GM12865 (cell line): ENCODE data around the gene PALM.
"Not testable (repeated sequence)": the region's sequence is repeated elsewhere in the genome, so short reads cannot be mapped to it uniquely, and the experiment has no call there.

Experiments
- DNase-seq: peaks from one replicate; pipeline ENCODE4 v3.0.0; 2010; ENCODE audit warnings: low read depth
- H3K4me3 ChIP-seq: 2 replicates; pipeline ENCODE4 v1.5.1; 2011; ENCODE audit warnings: mild to moderate bottlenecking, low read depth, low read length, control low read depth
- TF ChIP-seq, protein P1 (sequence below): IDR thresholded peaks from 2 replicates; pipeline ENCODE4 v1.5.1; 2011; ENCODE audit warnings: low read length, control low read depth, low read depth, inconsistent platforms; ENCODE audit not compliant: insufficient read depth; ENCODE audit errors: missing control alignments

The PALM gene

DNA sequence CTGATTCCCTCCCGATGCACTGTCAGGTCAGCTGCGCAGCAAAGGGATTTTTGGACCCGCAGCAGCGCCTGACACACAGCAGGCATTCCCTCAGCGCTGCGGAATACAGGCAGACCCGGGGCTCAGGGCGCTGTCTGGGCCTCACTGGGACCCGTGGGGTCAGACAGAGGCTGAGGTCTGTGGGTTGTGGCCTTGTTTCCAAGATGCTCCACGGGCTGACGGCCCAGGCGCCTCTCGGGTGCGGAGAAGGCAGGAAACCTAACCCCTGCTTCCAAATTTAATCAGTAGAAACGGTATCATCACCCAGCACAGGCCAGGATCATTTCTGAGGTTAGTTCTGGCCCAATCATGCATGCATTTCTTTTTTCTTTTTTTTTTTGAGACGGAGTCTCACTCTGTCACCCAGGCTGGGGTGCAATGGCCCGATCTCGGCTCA is 45.0 kb upstream of the PALM start:
- TF ChIP-seq, protein P1, sequence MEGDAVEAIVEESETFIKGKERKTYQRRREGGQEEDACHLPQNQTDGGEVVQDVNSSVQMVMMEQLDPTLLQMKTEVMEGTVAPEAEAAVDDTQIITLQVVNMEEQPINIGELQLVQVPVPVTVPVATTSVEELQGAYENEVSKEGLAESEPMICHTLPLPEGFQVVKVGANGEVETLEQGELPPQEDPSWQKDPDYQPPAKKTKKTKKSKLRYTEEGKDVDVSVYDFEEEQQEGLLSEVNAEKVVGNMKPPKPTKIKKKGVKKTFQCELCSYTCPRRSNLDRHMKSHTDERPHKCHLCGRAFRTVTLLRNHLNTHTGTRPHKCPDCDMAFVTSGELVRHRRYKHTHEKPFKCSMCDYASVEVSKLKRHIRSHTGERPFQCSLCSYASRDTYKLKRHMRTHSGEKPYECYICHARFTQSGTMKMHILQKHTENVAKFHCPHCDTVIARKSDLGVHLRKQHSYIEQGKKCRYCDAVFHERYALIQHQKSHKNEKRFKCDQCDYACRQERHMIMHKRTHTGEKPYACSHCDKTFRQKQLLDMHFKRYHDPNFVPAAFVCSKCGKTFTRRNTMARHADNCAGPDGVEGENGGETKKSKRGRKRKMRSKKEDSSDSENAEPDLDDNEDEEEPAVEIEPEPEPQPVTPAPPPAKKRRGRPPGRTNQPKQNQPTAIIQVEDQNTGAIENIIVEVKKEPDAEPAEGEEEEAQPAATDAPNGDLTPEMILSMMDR: no peak
- no peak for DNase-seq
- H3K4me3 ChIP-seq: peak overlapping the region; percentile 76

- peak overlapping the region; percentile 34; the same call in 1 of the 2 replicates for H3K4me3 ChIP-seq
- peak; percentile 87 for DNase-seq
- TF ChIP-seq, protein P1: peak; percentile 94
Measured at GRCh38 chr19:664913-665443, 43.8 kb upstream of the PALM start.

DNA sequence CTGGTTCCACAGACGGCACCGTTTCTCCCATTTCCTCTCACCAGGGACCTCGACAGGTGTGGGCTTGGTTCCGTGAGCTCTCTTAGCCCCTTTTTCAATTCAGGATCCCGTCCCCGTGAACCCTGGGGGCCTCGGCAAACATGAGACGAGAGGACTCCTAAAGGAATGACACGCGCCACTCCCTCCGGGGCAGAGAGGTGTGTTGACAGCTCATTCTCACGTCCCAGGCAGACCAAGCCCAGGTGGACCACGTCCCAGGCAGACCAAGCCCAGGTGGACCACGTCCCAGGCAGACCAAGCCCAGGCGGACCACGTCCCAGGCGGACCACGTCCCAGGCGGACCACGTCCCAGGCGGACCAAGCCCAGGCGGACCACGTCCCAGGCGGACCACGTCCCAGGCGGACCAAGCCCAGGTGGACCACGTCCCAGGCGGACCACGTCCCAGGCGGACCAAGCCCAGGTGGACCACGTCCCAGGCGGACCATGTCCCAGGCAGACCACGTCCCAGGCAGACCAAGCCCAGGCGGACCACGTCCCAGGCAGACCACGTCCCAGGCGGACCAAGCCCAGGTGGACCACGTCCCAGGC is 41.7 kb upstream of the PALM start:
- not testable (repeated sequence) for DNase-seq, H3K4me3 ChIP-seq

DNA sequence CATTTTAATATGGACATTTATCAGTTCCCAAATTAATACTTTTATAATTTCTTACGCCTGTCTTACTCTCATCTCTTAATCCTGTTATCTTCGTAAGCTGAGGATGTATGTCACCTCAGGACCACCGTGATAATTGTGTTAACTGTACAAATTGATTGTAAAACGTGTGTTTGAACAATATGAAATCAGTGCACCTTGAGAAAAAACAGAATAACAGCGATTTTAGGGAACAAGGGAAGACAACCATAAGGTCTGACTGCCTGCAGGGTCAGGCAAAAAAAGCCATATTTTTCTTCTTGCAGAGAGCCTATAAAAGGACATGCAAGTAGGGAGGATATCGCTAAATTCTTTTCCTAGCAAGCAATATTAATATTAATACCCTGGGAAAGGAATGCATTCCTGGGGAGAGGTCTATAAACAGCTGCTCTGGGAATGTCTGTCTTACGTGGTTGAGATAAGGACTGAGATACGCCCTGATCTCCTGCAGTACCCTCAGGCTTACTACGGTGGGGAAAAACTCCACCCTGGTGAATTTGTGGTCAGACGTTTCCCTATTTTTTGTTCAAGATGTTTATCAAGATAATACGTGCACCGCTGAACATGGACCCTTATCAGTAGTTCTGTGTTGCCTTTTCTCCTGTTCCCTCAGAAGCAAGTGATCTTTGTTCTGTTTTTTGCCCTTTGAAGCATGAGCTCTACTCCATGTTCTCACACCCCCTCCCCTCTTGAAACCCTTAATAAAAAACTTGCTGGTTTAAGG is 39.9 kb upstream of the PALM start:
- not testable (repeated sequence) for DNase-seq

DNA sequence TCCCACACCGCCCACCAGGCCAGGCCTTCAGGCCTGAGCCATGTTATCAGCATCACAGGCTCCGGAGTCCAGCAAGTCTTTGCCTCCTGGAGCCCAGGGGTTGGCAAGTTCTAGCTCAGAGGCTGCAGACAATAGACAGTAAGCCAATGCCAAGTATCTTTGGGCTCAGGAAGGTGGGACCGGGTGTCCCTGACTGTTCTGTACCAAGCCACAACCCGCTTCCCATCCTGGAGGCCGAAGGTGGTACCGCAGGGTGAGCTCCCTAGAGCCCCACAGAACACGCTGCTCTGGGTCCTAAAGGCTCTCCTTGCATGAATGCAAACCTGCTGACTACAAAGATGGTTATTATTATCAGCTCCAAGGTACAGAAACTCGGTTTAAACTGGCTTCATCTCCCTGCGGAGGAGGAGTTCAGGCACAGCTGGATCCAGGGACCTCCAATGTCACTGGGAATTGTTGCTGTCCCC is 38.1 kb upstream of the PALM start:
- DNase-seq: no peak
- TF ChIP-seq, protein P1: peak; percentile 17
- H3K4me3 ChIP-seq: no peak overlapping the region

More for the DNA sequence above, 39.9 kb upstream of the PALM start:
- H3K4me3 ChIP-seq: not testable (repeated sequence)

DNA sequence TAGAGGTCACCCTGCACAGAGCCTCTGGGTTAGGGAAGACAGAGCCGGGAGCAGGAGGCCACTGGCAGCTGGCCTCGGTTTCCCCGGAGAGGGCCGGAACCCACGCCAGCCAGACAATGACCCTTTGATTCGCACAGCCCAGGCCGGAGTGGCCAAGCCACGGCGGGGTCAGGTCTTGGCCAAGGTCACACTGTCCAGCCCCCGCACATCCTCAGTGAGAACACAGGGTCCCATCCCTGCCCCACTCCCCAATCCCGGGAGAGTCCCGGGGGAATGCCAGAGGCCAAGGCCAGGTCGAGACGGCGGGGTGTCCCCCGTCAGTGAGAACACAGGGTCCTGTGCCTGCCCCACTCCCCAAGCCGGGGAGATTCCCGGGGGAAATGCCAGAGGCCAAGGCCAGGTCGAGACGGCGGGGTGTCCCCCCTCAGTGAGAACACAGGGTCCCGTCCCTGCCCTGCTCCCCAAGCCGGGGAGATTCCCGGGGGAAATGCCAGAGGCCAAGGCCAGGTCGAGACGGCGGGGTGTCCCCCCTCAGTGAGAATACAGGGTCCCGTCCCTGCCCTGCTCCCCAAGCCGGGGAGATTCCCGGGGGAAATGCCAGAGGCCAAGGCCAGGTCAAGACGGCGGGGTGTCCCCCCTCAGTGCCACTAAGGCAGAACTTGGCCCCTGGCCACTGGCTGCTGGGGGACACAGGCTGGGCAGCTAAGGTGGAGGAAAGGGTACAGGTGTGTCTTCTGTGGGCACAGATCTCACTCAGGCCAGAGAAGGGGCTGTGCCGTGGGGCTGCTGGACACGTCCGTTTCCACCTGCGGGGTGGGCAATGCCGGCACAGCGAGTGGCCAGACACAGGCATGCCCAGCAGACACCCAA is 34.2 kb upstream of the PALM start:
- TF ChIP-seq, protein P1: no peak
- peak; percentile 52 for DNase-seq
- H3K4me3 ChIP-seq: no peak overlapping the region

DNA sequence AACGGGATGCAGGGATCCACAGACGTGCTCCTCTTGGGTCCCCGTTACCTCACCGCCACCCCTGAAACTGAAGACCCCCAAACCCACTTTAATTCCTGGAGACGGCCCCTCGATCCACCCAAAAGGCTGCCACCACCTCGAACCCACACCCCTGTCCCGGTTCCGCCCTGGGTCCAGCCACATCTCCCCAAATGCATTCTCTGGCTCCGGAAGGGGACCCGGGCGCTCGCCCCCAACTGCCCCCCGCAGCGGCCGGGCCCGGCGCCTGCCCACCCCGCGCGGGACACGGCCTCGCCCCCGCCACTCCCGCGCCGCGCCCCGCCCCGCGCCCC is 32.8 kb upstream of the PALM start:
- H3K4me3 ChIP-seq: no peak overlapping the region
- no peak for DNase-seq
- TF ChIP-seq, protein P1: no peak
